Naive thymus-derived CD8-positive, alpha-beta T cell (primary cell): ENCODE measurements around the gene HTR3B. TPM values are rescaled to one million over a fixed set of nuclear protein-coding genes. Genes with fewer than 3 reads are reported as not detected.
A peak's percentile ranks its signal among the peaks of the same experiment; 100 is the strongest.

Experiments used
- ATAC-seq, 2 donors: fragments of 150-1000 bp; cut with Tn5 transposase in 1 of 2; sonication (Bioruptor Pico), chemical (Tn5 transposase) in 1 of 2; 1 replicate in 1 of 2; 2 replicates in 1 of 2; pipeline ENCODE4 v1.10.0; 2021; ENCODE audit warnings: mild to moderate bottlenecking in 2 of 2, moderate library complexity in 2 of 2
- POLR2A ChIA-PET: fragments of 350-600 bp; sonication (Branson Sonifier 250); formaldehyde crosslinking; loops from one replicate; lab custom pipeline; 2021; ENCODE audit warnings: antibody characterized with exemption; lab: Charles Lee
- DNase-seq, 10 donors: peaks; one replicate each; pipeline versions ENCODE4 v3.0.0 to v3.0.0-alpha.2; 2020 to 2022
- H3K27ac Mint-ChIP-seq, 10 donors: one replicate each; pipeline ENCODE4 v1.8.0; 2020 to 2022; ENCODE audit warnings: mild to moderate bottlenecking in 10 of 10, mixed read lengths in 10 of 10, moderate library complexity in 4 of 10, inconsistent platforms in 1 of 10
- H3K27me3 Mint-ChIP-seq, 5 donors: one replicate each; pipeline ENCODE4 v1.8.0; 2021 to 2022; ENCODE audit warnings: mixed read lengths in 5 of 5
- H3K36me3 Mint-ChIP-seq, 3 donors: one replicate each; pipeline ENCODE4 v1.8.0; 2020 to 2022; ENCODE audit warnings: mixed read lengths in 3 of 3, mild to moderate bottlenecking in 2 of 3, inconsistent platforms in 1 of 3
- H3K4me1 Mint-ChIP-seq, 4 donors: one replicate each; pipeline ENCODE4 v1.8.0; 2021 to 2022; ENCODE audit warnings: mixed read lengths in 4 of 4
- H3K4me3 Mint-ChIP-seq, 10 donors: one replicate each; pipeline ENCODE4 v1.8.0; 2020 to 2022; ENCODE audit warnings: mild to moderate bottlenecking in 10 of 10, mixed read lengths in 10 of 10, moderate library complexity in 6 of 10, inconsistent platforms in 1 of 10
- H3K9me3 Mint-ChIP-seq, 9 donors: one replicate each; pipeline ENCODE4 v1.8.0; 2020 to 2022; ENCODE audit warnings: mixed read lengths in 9 of 9, mild to moderate bottlenecking in 3 of 9, inconsistent platforms in 1 of 9, moderate library complexity in 1 of 9
- polyA plus RNA-seq, 3 donors: library from polyadenylated mRNA; unstranded; fragments of 300-500 nt; fragmentation: Illumina TruSeq; gene quantifications; one replicate each; pipeline ENCODE4 v1.2.3, GENCODE V29; 2021
- total RNA-seq, 8 experiments: library from RNA in 2 of 8; stranded (reverse) in 2 of 8; gene quantifications; one replicate each; pipeline ENCODE4 v1.2.3 and lab custom pipeline; 2021 to 2026

The HTR3B gene
- total and polyA plus RNA-seq, 5 experiments from 2014 or later: not detected

DNA sequence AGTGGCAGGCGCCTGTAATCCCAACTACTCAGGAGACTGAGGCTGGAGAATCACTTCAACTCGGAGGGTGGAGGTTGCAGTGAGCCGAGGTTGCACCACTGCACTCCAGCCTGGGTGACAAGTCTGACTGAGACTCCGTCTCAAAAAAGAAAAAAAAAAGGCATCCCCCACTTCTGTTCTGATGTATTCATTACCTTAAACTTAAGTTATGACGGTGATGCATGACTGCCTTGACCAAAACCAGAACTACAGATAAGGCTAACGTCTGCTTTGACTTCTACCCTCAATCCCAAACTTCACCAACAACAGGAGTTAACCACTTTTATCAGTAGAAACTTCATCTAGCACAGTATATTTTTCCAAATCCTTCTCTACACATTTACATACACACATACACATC lies 80.2 kb downstream of the HTR3B start:
- POLR2A ChIA-PET: no interaction called here
- peaks cover 10 to 22% (median 14%) of the 10 kb centered on the region in 5 donors for H3K27me3 Mint-ChIP-seq
- peaks cover 0 to 5% (median 2%) of the 10 kb centered on the region in 4 donors for H3K4me1 Mint-ChIP-seq
- no peaks in the 10 kb centered on the region for H3K36me3 Mint-ChIP-seq
- H3K27ac Mint-ChIP-seq: no peak overlapping the region
- H3K4me3 Mint-ChIP-seq: no peak overlapping the region
- H3K9me3 Mint-ChIP-seq: no peaks in the 10 kb centered on the region
- DNase-seq (no peak), ATAC-seq (no peak)

DNA sequence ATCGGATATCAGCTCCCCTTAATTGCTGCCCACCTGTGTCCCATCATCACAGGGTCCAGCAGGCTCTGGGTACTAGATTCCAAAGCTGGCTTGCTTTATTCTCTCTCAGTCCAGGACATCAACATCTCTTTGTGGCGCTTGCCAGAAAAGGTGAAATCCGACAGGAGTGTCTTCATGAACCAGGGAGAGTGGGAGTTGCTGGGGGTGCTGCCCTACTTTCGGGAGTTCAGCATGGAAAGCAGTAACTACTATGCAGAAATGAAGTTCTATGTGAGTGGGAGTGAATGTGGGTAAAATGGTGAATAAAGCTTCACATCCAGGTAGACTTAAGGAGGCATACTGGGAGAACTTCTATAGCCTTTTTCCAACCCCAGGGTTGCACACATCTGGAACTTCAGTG lies 81.3 kb downstream of the HTR3B start:
- Mint-ChIP-seq H3K27ac (no peak overlapping the region), H3K4me1 (no peaks in the 10 kb centered on the region), H3K36me3 (no peaks in the 10 kb centered on the region), H3K9me3 (no peaks in the 10 kb centered on the region), H3K27me3 (peaks cover 11 to 20% (median 14%) of the 10 kb centered on the region in 5 donors), H3K4me3 (no peak overlapping the region)
- DNase-seq (no peak), ATAC-seq (no peak)
- POLR2A ChIA-PET: no interaction called here

DNA sequence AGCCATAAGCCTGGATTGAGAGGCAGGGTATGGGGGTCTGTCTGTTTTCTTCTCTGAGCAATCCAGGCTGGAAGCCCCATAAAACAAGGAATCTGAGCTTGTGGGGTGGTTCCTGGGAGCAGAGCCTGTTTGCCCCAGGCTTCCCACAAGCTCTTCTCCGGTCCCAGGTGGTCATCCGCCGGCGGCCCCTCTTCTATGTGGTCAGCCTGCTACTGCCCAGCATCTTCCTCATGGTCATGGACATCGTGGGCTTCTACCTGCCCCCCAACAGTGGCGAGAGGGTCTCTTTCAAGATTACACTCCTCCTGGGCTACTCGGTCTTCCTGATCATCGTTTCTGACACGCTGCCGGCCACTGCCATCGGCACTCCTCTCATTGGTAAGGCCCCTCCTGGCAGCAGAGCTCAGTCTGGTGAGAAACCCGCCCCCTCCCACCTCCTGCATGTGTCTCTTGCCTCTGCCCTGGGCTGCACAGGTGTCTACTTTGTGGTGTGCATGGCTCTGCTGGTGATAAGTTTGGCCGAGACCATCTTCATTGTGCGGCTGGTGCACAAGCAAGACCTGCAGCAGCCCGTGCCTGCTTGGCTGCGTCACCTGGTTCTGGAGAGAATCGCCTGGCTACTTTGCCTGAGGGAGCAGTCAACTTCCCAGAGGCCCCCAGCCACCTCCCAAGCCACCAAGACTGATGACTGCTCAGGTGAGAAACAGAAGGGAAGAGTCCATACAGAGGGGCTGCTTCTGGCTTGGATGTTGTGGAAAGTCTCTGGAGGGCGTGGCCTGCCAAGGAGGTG lies 82.0 kb downstream of the HTR3B start:
- Mint-ChIP-seq H3K4me1 (no peaks in the 10 kb centered on the region), H3K27ac (peak overlapping the region in 1 of 10 donors; percentile 3), H3K36me3 (no peaks in the 10 kb centered on the region), H3K27me3 (peaks cover 13 to 25% (median 20%) of the 10 kb centered on the region in 5 donors), H3K9me3 (no peaks in the 10 kb centered on the region), H3K4me3 (no peak overlapping the region)
- POLR2A ChIA-PET: no interaction called here
- no peak for ATAC-seq
- no peak for DNase-seq

DNA sequence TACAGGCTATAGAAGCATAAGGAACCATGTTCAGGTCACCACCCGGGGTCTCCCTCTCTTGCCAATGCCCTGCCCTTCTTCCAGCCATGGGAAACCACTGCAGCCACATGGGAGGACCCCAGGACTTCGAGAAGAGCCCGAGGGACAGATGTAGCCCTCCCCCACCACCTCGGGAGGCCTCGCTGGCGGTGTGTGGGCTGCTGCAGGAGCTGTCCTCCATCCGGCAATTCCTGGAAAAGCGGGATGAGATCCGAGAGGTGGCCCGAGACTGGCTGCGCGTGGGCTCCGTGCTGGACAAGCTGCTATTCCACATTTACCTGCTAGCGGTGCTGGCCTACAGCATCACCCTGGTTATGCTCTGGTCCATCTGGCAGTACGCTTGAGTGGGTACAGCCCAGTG lies 84.8 kb downstream of the HTR3B start:
- POLR2A ChIA-PET: no interaction called here
- DNase-seq (no peak), ATAC-seq (no peak)
- no peak overlapping the region for H3K27ac Mint-ChIP-seq
- peaks cover 0 to under 1% (median 0%) of the 10 kb centered on the region in 4 donors for H3K4me1 Mint-ChIP-seq
- peaks cover 12 to 48% (median 28%) of the 10 kb centered on the region in 5 donors for H3K27me3 Mint-ChIP-seq
- no peak overlapping the region for H3K4me3 Mint-ChIP-seq
- no peaks in the 10 kb centered on the region for H3K36me3 Mint-ChIP-seq
- H3K9me3 Mint-ChIP-seq: no peaks in the 10 kb centered on the region

DNA sequence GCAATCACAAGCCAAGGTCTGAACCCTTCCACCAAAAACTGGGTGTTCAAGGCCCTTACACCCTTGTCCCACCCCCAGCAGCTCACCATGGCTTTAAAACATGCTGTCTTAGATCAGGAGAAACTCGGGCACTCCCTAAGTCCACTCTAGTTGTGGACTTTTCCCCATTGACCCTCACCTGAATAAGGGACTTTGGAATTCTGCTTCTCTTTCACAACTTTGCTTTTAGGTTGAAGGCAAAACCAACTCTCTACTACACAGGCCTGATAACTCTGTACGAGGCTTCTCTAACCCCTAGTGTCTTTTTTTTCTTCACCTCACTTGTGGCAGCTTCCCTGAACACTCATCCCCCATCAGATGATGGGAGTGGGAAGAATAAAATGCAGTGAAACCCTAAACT lies 85.3 kb downstream of the HTR3B start:
- no peak overlapping the region for H3K4me3 Mint-ChIP-seq
- DNase-seq (no peak), ATAC-seq (no peak)
- no peak overlapping the region for H3K27ac Mint-ChIP-seq
- H3K4me1 Mint-ChIP-seq: peaks cover 0 to 5% (median 3%) of the 10 kb centered on the region in 4 donors
- H3K36me3 Mint-ChIP-seq: no peaks in the 10 kb centered on the region
- POLR2A ChIA-PET: no interaction called here
- peaks cover 10 to 49% (median 27%) of the 10 kb centered on the region in 5 donors for H3K27me3 Mint-ChIP-seq
- no peaks in the 10 kb centered on the region for H3K9me3 Mint-ChIP-seq

DNA sequence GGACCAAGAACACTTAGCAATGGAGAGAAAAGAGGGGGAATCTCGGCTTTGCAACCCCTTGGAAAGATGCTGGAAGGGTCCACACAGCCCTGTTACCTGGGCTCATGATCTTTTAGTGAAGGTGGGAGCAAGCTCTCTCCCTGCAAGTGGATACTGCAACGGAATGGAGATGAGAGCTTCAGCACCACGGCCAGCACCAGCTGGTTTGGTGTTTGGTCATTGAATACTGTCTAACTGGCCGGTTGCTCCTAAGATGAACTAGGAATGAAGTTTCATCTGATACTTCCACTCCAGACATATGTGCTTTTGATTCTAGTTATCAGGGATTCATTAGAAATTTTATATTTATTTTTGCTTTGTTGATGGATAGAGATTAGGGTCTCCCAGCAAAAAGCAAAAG lies 86.6 kb downstream of the HTR3B start:
- Mint-ChIP-seq H3K36me3 (no peaks in the 10 kb centered on the region), H3K27ac (no peak overlapping the region), H3K27me3 (peaks cover 8 to 49% (median 24%) of the 10 kb centered on the region in 5 donors), H3K4me3 (no peak overlapping the region), H3K4me1 (peaks cover 0 to 14% (median 4%) of the 10 kb centered on the region in 4 donors), H3K9me3 (no peaks in the 10 kb centered on the region)
- POLR2A ChIA-PET: no interaction called here
- ATAC-seq (no peak), DNase-seq (peak in 1 of 10 donors; percentile 6)

DNA sequence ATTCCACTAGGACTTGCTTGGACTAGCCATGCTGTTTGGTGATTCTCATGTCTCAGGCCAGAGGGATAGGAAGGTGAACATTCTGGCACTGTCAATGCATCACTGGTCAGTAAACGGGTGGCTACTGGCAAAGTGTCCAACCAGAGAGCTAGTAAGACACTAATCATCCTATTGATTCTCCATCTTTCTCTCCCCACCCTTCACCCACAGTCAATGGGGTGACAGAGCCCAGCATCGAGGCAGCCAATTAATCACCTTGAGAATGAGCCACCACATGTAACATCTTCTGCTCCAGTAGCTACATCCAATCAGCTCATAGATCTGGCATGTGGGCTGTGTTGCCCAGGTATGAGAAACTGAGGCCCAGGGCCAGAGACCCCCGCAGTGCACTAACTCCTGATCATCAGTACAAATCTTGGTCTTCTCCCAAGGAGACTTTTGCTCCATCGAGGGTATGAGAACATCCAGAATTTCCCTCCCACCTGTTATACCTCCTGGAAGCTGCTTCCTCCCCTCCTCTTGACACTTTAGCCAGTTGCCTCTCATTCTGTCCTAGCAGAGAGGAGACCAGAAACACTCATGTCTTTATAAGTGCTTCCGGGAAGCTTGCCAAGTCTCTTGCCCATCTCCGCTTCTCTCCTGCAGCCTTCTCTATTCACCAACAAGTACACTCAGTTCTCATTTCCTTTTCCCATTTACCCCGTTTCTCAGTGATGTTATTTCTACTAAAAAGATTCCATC lies 87.3 kb downstream of the HTR3B start:
- H3K4me3 Mint-ChIP-seq: no peak overlapping the region
- peaks cover 0 to 14% (median 4%) of the 10 kb centered on the region in 4 donors for H3K4me1 Mint-ChIP-seq
- peaks cover 8 to 49% (median 24%) of the 10 kb centered on the region in 5 donors for H3K27me3 Mint-ChIP-seq
- H3K36me3 Mint-ChIP-seq: no peaks in the 10 kb centered on the region
- ATAC-seq: no peak
- H3K9me3 Mint-ChIP-seq: no peaks in the 10 kb centered on the region
- DNase-seq: no peak
- H3K27ac Mint-ChIP-seq: no peak overlapping the region
- POLR2A ChIA-PET: no interaction called here

DNA sequence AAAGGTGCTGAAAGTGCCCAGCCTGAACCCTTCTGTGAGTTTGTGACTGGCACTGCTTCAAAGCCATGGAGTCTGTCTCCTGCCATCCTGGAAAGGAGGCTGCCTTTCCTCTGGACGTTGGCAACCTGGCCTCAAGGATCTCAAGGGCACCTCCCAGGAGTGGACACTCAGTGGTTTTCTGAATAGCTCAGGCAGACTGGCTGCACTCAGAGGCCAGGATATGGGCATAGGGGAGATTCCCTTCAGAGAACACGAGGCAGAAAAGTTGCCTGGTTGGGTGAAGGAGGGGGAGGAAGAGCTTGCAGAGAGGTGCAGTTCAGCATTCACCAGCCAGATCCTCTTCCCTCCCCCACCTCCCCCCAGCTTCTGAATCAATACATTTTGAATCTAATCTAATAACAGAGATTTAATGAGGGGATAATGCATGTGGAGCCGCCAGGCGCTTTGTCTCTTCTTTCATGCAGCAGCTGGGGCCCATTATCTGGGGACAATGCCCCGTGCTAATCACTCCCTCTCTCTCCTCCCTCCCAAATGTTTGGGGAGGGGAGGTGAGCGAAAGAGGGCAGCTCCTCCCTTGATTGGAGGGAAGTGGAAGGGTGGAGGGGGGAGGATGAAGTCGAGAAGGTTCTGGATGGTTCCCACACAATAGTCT lies 88.0 kb downstream of the HTR3B start:
- H3K9me3 Mint-ChIP-seq: no peaks in the 10 kb centered on the region
- no peaks in the 10 kb centered on the region for H3K36me3 Mint-ChIP-seq
- peaks cover 8 to 54% (median 27%) of the 10 kb centered on the region in 5 donors for H3K27me3 Mint-ChIP-seq
- DNase-seq: no peak
- POLR2A ChIA-PET: no interaction called here
- H3K4me1 Mint-ChIP-seq: peaks cover 0 to 14% (median 4%) of the 10 kb centered on the region in 4 donors
- no peak for ATAC-seq
- H3K27ac Mint-ChIP-seq: no peak overlapping the region
- H3K4me3 Mint-ChIP-seq: no peak overlapping the region

DNA sequence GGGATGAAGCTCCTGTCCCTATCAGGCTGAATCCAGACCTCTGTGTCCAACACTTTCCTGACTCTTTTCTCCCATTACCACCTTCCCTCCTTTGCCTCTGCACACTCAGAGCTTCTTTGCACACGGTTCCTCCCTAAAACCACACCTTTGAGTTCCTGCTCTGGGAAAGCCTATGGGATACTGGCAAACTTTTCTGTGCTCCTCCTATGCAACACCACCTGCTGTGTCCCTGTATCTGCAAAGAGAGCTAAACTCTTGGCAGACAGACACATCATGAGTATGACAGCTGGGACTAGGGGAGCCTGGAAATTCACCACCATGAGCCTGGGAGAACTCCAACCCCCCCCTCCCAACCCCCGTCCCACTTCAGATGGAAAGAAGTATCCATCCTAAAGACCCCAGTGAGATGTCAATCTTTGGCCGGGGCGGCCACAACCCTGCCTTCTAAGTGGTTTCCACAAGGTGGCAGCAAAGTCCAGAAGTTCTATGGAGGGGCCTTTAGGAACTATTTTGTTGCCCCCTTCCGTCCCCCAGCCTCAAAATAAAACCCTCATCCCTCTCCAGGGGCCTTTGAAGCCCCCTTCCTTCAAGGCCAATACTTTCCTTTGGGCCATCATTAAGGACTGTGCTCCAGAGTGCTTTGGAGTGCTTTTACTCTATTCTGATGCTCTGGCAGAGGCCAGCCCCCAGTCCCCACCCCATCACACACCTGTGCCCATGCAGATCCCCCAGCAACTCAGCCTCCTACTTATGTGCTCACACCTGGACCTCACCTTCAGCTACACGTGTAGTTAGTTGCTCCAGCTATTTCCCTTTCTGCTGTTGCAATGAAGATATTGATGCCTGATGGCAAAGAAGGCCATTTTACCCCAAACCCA lies 89.7 kb downstream of the HTR3B start:
- POLR2A ChIA-PET: interaction anchor here (1.0 to 2.3 kb wide), 2 partner anchors 185 to 267 kb away, joined by 3 to 9 read pairs; no protein-coding TSS in a partner anchor
- DNase-seq: peak in 6 of 10 donors; percentile 12 to 47 (median 37)
- peaks cover 7 to 58% (median 24%) of the 10 kb centered on the region in 5 donors for H3K27me3 Mint-ChIP-seq
- no peak overlapping the region for H3K4me3 Mint-ChIP-seq
- H3K36me3 Mint-ChIP-seq: no peaks in the 10 kb centered on the region
- ATAC-seq: peak in 1 of 2 donors; percentile 39
- H3K27ac Mint-ChIP-seq: peak overlapping the region in 2 of 10 donors; percentile 25 to 37
- H3K9me3 Mint-ChIP-seq: no peaks in the 10 kb centered on the region
- peaks cover 0 to 14% (median 4%) of the 10 kb centered on the region in 4 donors for H3K4me1 Mint-ChIP-seq
